Myocyte (in vitro differentiated cells): ENCODE measurements around the gene CARHSP1. TPM values are rescaled to one million over a fixed set of nuclear protein-coding genes. Genes with fewer than 3 reads are reported as not detected.
"Not testable (repeated sequence)": the region's sequence is repeated elsewhere in the genome, so short reads cannot be mapped to it uniquely, and the experiment has no call there.

Source experiments
- DNase-seq: peaks from one replicate; pipeline ENCODE4 v3.0.0-alpha.2; 2012; ENCODE audit warnings: low read depth
- total RNA-seq: library from RNA; depleted of rRNA; stranded (reverse); fragments of >200 nt; gene quantifications from 2 replicates; pipeline ENCODE4 v1.2.3, GENCODE V29; 2014

CARHSP1 gene
- total RNA-seq, 1 donor from 2014 or later: 91.4 TPM

- no peak for DNase-seq
Observed at GRCh38 chr16:8893976-8894690, 25.3 kb upstream of the CARHSP1 start.

DNA sequence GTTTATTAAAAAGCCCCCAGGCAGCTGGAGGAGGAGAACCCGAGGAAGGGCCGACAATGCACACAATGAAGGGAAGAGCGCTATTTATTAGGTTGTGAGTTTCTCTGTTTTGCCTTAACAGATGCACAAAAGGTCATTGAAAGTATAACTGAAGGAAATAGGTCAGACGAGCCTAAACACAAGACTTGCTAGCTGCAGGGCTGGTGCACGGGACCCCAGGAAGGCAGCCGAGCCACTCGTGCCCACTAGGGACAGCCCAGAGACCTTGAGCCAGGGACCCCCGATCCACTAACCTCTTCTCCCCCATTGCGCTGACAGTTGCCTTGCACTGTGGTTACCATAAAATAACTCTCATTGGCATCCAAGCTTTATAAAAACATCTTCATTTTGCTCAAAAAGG lies 24.6 kb upstream of the CARHSP1 start:
- DNase-seq: no peak

DNA sequence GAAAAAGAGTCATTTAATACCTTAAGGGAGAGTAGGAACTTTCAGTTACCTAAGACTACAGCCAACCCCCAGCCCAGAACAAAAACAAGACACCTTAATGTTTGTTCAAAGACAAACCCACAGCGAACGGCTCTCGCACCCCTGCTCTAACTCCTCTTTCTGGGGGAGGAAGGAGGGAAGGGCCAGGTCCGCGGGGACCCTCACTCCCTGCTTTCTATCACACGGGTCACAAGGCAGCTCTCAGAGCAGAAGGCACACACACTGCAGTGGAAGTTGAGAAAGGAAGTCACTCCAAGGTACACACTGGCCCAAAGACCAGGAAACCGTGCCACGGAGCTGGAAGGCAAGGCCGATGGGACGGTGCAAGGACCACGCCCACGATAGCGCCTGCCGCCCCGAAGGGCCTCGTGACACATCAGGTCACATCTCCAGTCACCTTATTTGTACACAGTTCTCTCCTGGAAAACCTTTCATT lies 23.3 kb upstream of the CARHSP1 start:
- DNase-seq: no peak

GRCh38 chr16:8890549-8890921 lies 21.7 kb upstream of the CARHSP1 start:
- DNase-seq: no peak

DNA sequence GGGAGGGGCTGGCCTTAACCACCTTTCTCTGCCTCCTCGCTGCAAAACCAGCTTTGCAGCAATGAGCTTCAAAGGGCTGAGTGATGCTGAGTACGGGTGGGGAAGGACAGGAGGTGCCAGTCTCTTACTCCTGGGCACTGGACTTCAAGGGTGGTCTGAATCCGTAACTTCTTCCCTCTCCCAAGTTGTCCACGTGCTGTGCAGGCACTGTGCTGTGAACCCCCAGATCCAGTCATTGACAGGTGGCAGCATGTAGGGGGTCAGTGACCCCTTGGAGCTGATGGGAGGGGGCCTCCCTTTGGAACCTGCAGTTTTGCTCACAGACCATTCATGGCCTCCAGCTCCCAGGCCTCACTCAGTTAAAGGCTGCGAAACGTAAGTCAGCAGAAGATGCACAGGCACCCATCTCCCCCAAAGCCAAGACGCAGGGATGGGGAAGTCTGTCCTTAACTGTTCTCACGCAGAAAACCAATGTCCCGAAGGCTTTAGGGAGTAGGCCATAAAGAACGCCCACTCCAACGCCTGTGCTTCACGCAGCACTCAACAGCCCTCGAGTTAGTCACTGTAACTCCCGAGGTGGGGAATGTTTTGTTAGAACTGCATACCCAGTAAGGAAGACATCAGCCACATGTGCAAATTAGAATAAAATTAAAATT lies 21.2 kb upstream of the CARHSP1 start:
- no peak for DNase-seq

- no peak for DNase-seq
Observed at GRCh38 chr16:8888951-8889892, 20.4 kb upstream of the CARHSP1 start.

- DNase-seq: peak; percentile 95
Observed at GRCh38 chr16:8887952-8888560, 19.2 kb upstream of the CARHSP1 start.

DNA sequence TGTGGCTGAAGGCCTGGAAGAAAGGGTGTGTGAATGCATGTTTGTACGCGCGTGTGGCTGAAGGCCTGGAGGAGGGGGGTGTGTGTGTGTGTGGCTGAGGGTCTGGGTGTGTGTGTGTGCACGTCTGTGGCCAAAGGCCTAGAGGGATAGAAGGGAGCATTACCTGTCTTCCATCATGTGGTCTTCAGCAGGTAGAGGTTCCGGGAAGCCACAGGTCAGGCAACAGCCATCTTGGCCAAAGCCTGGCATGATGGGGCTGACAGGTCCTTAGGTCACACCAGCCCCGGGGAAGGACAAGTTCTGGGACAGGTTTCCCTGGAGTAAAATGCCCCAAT lies 18.6 kb upstream of the CARHSP1 start:
- no peak for DNase-seq

DNA sequence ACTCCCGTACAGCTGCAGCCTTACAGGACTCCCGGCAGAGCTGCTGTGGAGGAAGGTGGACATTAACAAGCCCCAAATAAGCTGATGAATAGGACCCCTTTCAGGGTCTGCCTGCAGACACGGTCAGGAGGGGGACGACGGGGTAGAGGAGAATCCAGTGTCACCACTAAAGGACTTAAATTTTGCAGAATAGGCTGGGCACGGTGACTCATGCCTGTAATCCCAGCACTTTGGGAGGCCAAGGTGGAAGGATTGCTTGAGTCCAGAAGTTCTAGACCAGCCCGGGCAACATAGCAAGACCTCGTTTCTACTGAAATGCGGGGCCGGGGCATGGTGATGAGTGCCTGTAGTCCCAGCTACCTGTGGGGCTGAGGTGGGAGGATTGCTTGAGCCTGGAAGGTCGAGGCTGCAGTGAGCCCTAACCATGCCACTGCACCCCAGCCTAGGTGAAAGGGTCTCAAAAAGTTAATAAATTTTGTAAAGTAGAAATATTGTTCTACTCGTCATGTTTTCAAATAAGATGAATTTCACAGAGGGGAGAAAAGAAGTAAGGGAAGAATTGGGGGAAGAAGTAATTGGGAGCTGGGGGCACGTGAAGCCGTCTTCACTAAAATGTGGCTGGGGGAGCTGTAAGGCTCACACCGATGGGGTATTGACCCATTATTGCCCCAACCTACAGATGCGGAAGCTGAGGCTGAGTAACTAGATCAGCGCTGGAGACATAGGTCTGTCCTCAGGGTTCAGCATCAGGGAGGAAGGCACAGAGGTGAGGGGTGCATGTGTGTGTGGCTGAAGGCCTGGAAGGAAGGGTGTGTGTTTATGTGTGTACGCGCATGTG lies 18.0 kb upstream of the CARHSP1 start:
- no peak for DNase-seq

GRCh38 chr16:8885674-8886592 lies 17.1 kb upstream of the CARHSP1 start:
- DNase-seq: peak; percentile 94

- no peak for DNase-seq
Observed at GRCh38 chr16:8882725-8883377, 14.0 kb upstream of the CARHSP1 start.

DNA sequence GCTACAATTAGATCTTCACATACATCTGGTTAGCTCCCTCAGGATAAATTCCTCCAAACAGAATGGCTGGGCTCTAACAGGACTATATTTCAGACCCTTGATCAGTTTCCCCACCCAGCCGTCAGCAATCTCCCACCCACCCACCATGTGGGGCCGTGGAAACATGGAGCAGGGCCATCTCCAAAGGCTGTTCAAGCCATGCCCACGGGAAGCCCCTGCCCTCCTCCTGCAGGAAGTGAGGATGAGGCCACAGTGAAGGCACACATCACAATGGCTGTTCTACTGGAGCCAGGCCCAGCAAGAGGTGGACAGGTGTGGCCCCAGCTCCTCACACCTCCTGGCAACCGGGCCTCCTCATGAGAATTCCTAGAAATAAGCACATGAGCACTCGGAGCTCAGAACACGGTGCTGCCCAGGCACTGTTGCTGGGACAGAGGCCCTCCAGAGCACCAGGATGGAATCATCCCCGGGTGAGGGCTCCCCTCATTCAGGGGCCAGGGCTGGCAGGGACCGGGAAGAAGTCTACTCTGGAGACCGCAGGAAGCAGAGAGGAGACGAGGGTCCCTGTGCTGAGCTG lies 13.3 kb upstream of the CARHSP1 start, which contains the start of gene LITAFD:
Gene LITAFD, plus strand, starts transcription at position 311 of the 577 bp plus-strand sequence. CDS start 2,005 bp downstream, outside the sequence.
- DNase-seq: no peak

DNA sequence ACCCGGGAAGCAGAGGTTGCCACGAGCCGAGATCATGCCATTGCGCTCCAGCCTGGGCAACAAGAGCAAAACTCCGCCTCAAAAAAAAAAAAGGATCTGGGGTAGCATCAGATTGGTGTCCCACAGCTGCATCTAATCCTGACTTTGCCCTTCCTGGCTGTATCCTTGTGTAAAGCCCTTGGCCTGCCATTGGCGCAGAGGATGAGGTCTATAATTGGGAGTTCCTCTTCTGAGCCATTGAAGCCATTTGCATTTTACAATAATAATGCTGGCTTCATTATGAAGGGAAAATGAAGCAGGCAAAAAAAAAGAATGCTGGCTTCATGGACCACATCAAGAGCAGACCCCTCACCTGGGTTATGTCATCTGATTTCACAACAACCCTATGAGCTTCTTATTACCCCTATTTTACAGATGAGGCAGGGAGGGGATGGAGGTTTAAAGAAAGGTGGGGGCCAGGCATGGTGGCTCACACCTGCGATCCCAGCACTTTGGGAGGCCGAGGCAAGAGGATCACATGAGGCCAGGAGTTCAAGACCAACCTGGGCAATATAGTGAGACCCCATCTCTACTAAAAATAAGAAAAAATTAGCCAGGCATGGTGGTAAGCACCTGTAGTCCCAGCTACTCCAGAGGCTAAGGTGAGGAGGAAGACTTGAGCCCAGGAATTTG lies 12.2 kb upstream of the CARHSP1 start:
- no peak for DNase-seq

DNA sequence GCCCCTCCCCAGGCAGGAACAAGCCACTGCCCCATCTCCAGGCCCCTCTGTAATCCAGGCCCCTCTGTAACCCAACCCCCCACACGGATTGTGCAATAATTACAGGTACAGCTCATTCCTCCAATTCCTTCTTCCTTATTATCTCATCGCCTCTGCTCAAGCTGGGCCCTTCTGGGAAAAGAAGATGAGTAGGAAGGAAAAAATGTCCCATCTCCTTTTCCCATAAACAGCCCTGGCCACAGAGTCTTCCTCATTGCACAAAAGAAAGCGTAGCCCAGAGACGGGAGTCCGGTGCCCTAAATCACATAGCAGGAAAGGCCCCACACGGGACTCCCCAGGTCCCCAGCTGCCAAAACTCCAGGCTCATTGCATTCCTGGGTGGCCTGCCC lies 9.7 kb upstream of the CARHSP1 start:
- DNase-seq: no peak

- DNase-seq: no peak
Observed at GRCh38 chr16:8877894-8878522, 9.2 kb upstream of the CARHSP1 start.

DNA sequence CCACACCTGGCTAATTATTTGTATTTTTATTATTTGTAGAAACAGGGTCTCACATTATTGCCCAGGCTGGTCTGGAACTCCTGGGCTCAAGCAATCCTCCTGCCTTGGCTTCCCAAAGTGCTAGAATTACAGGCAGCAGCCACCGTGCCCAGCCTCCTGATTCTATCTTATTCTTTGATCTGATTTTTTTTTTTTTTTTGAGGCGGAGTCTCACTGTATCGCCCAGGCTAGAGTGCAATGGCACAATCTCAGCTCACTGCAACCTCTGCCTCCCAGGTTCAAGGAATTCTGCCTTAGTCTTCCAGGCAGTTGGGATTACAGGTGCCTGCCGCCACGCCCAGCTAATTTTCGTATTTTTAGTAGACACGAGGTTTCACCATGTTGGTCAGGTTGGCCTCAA lies 6.5 kb upstream of the CARHSP1 start:
- not testable (repeated sequence) for DNase-seq

- no peak for DNase-seq
Observed at GRCh38 chr16:8874388-8874787, 5.6 kb upstream of the CARHSP1 start.

DNA sequence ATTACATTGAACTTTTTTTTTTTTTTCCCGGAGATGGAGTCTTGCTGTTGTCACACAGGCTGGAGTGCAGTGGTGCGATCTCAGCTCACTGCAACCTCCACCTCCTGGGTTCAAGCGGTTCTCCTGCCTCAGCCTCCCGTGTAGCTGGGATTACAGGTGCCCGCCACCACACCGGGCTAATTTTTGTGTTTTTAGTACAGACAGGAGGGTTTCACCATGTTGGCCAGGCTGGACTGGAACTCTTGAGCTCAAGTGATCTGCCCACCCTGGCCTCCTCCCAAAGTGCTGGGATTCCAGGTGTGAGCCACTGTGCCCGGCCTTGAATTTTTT lies 5.0 kb upstream of the CARHSP1 start:
- not testable (repeated sequence) for DNase-seq
